Caco-2 (cell line): ENCODE measurements around the gene DNAJB13. TPM values are rescaled to one million over a fixed set of nuclear protein-coding genes. Genes with fewer than 3 reads are reported as not detected.

Source experiments
- BruUV-seq: library from RNA; stranded (reverse); fragments of 400-500 nt; replicated peaks from 2 replicates; lab custom pipeline; 2021; lab: Mats Ljungman, UMichigan
- CTCF ChIA-PET: fragments of 300-600 bp; sonication (Branson Sonifier 250); formaldehyde crosslinking; loops from one replicate; lab custom pipeline; 2022; ENCODE audit warnings: antibody characterized with exemption; lab: Charles Lee
- POLR2A ChIA-PET: fragments of 300-600 bp; sonication (Branson Sonifier 250); formaldehyde crosslinking; loops from one replicate; lab custom pipeline; 2022; ENCODE audit warnings: antibody characterized with exemption; lab: Charles Lee
- DNase-seq, 2 experiments: peaks; one replicate each; pipeline versions ENCODE4 v3.0.0 to v3.0.0-alpha.2; 2020 to 2022
- H3K27me3 ChIP-seq: replicated peaks from 2 replicates; pipeline ENCODE4 v1.6.0; 2011; ENCODE audit warnings: low read length; ENCODE audit not compliant: control insufficient read depth, insufficient read depth
- H3K36me3 ChIP-seq: 2 replicates; pipeline ENCODE4 v1.5.1; 2011; ENCODE audit warnings: low read length; ENCODE audit not compliant: control insufficient read depth, insufficient read depth
- H3K4me1 ChIP-seq: fragments of 250-450 bp; sonication (Bioruptor Pico); 2 replicates; pipeline ENCODE4 v1.5.1; 2020; ENCODE audit warnings: mild to moderate bottlenecking
- H3K4me3 ChIP-seq: 2 replicates; pipeline ENCODE4 v1.5.1; 2011; ENCODE audit warnings: low read depth, mild to moderate bottlenecking, control low read depth, low read length
- H3K9me3 ChIP-seq: fragments of 250-450 bp; sonication (Bioruptor Pico); 2 replicates; pipeline ENCODE4 v1.5.1; 2020; ENCODE audit warnings: mild to moderate bottlenecking, moderate library complexity
- H3K27ac Mint-ChIP-seq: one replicate; pipeline ENCODE4 v1.8.0; 2022; ENCODE audit warnings: mixed read lengths; ENCODE audit not compliant: unreplicated experiment
- H3K27me3 Mint-ChIP-seq: one replicate; pipeline ENCODE4 v1.8.0; 2022; ENCODE audit warnings: mixed read lengths; ENCODE audit not compliant: insufficient read depth, unreplicated experiment
- H3K36me3 Mint-ChIP-seq: one replicate; pipeline ENCODE4 v1.8.0; 2022; ENCODE audit warnings: mild to moderate bottlenecking, mixed read lengths; ENCODE audit not compliant: insufficient read depth, unreplicated experiment
- H3K4me1 Mint-ChIP-seq: one replicate; pipeline ENCODE4 v1.8.0; 2022; ENCODE audit warnings: low read depth, mixed read lengths; ENCODE audit not compliant: unreplicated experiment
- H3K4me3 Mint-ChIP-seq: one replicate; pipeline ENCODE4 v1.8.0; 2022; ENCODE audit warnings: mild to moderate bottlenecking, moderate library complexity, mixed read lengths; ENCODE audit not compliant: unreplicated experiment
- H3K9me3 Mint-ChIP-seq: one replicate; pipeline ENCODE4 v1.8.0; 2022; ENCODE audit warnings: mixed read lengths; ENCODE audit not compliant: unreplicated experiment
- CTCF ChIP-seq, 2 experiments: fragments of 200-600 bp in 1 of 2; IDR thresholded peaks; 1 replicate in 1 of 2; 2 replicates in 1 of 2; pipeline versions ENCODE4 v1.5.1 to v1.8.0; 2011 to 2022; ENCODE audit warnings: antibody characterized with exemption in 1 of 2, control low read depth in 1 of 2, inconsistent platforms in 1 of 2, low read depth in 1 of 2, low read length in 1 of 2, mild to moderate bottlenecking in 1 of 2, moderate library complexity in 1 of 2; ENCODE audit not compliant: insufficient read depth in 1 of 2, severe bottlenecking in 1 of 2, unreplicated experiment in 1 of 2
- intact Hi-C: fragments of 100-400 bp; cut with micrococcal nuclease; formaldehyde crosslinking; loops from one replicate; pipeline ENCODE4 v1.10.0; 2022; ENCODE audit not compliant: unreplicated experiment
- total RNA-seq: library from RNA; stranded (reverse); gene quantifications from 2 replicates; pipeline ENCODE4 v1.2.3, GENCODE V29; 2022

The DNAJB13 gene
- total RNA-seq, 1 experiment from 2014 or later = 0.52 TPM

GRCh38 chr11:73996161-73996747, 45.4 kb downstream of the DNAJB13 start:
- H3K27me3 ChIP-seq = no peaks in the 10 kb centered on the region
- H3K4me1 Mint-ChIP-seq = no peaks in the 10 kb centered on the region
- intact Hi-C loops = no loop called here
- no peaks in the 10 kb centered on the region for H3K9me3 Mint-ChIP-seq
- H3K4me1 ChIP-seq = no peaks in the 10 kb centered on the region
- H3K4me3 ChIP-seq = no peak overlapping the region
- no peak for TF ChIP-seq CTCF (IDR thresholded peaks at IDR 0.05; ENCODE audit: insufficient read depth in 1 of 2, low read depth in 1 of 2, low read length in 1 of 2, severe bottlenecking in 1 of 2, unreplicated experiment in 1 of 2)
- ChIA-PET CTCF (no interaction called here), POLR2A (no interaction called here)
- no TSS peak for BruUV-seq
- no peaks in the 10 kb centered on the region for H3K36me3 Mint-ChIP-seq
- H3K36me3 ChIP-seq = no peaks in the 10 kb centered on the region
- no peak overlapping the region for H3K4me3 Mint-ChIP-seq
- no peaks in the 10 kb centered on the region for H3K9me3 ChIP-seq
- no peaks in the 10 kb centered on the region for H3K27me3 Mint-ChIP-seq
- DNase-seq = no peak
- no peak overlapping the region for H3K27ac Mint-ChIP-seq

GRCh38 chr11:73997120-73997770, 46.4 kb downstream of the DNAJB13 start:
- Histone ChIP-seq H3K9me3 (no peaks in the 10 kb centered on the region), H3K27me3 (no peaks in the 10 kb centered on the region), H3K4me1 (no peaks in the 10 kb centered on the region), H3K36me3 (no peaks in the 10 kb centered on the region), H3K4me3 (no peak overlapping the region)
- Mint-ChIP-seq H3K9me3 (no peaks in the 10 kb centered on the region), H3K4me1 (no peaks in the 10 kb centered on the region), H3K27ac (no peak overlapping the region), H3K4me3 (no peak overlapping the region), H3K36me3 (no peaks in the 10 kb centered on the region), H3K27me3 (no peaks in the 10 kb centered on the region)
- ChIA-PET POLR2A (interaction anchor here (0.6 kb wide), 1 partner anchor 62 kb away, joined by 3 read pairs; no protein-coding TSS in a partner anchor), CTCF (interaction anchor here (0.6 kb wide), 2 partner anchors 93 to 173 kb away, joined by 3 read pairs; partner anchors contain the start of gene C2CD3)
- TF ChIP-seq CTCF (IDR thresholded peaks at IDR 0.05; ENCODE audit: insufficient read depth in 1 of 2, low read depth in 1 of 2, low read length in 1 of 2, severe bottlenecking in 1 of 2, unreplicated experiment in 1 of 2) = no peak
- no peak for DNase-seq
- intact Hi-C loops = no loop called here
- BruUV-seq = no TSS peak

- POLR2A ChIA-PET = interaction anchor here (0.6 kb wide), 1 partner anchor 16 kb away, joined by 3 read pairs; the partner anchor contains the start of gene UCP2
- TF ChIP-seq CTCF (IDR thresholded peaks at IDR 0.05; ENCODE audit: insufficient read depth in 1 of 2, low read depth in 1 of 2, low read length in 1 of 2, severe bottlenecking in 1 of 2, unreplicated experiment in 1 of 2) = no peak
- Histone ChIP-seq H3K4me1 (no peaks in the 10 kb centered on the region), H3K27me3 (no peaks in the 10 kb centered on the region), H3K4me3 (no peak overlapping the region), H3K9me3 (no peaks in the 10 kb centered on the region), H3K36me3 (no peaks in the 10 kb centered on the region)
- Mint-ChIP-seq H3K36me3 (no peaks in the 10 kb centered on the region), H3K4me1 (no peaks in the 10 kb centered on the region), H3K4me3 (no peak overlapping the region), H3K27ac (no peak overlapping the region), H3K27me3 (no peaks in the 10 kb centered on the region), H3K9me3 (no peaks in the 10 kb centered on the region)
- intact Hi-C loops = no loop called here
- DNase-seq = no peak
- CTCF ChIA-PET = no interaction called here
- no TSS peak for BruUV-seq
Measured at GRCh38 chr11:73998846-73999575, 48.2 kb downstream of the DNAJB13 start.
